ENCODE measurements around the gene STBD1. TPM values are rescaled to one million over a fixed set of nuclear protein-coding genes. Genes with fewer than 3 reads are reported as not detected.

Gene STBD1
- total RNA-seq, 1 donor from 2014 or later, result 26.9 TPM

Other genes with a start within 250 kb of the STBD1 start
- gene ART3, start 232.0 kb upstream of the STBD1 start, total RNA-seq, result 145 TPM
- 17.3 TPM for gene NUP54, start 158.3 kb upstream of the STBD1 start, total RNA-seq
- gene SCARB2, start 92.9 kb upstream of the STBD1 start, total RNA-seq, result 91.4 TPM
- 2.4 TPM for gene FAM47E, start 55.0 kb upstream of the STBD1 start, total RNA-seq
- gene CCDC158, start 114.4 kb downstream of the STBD1 start, total RNA-seq, result 0.59 TPM
- gene SHROOM3, start 128.5 kb downstream of the STBD1 start, total RNA-seq, result 14.2 TPM